HG03432 (cell line): ENCODE results near the gene TACC3.
A peak's percentile ranks its signal among the peaks of the same experiment; 100 is the strongest.

Source experiments
- ATAC-seq: cut with Tn5 transposase; IDR thresholded peaks from one replicate; pipeline ENCODE4 v1.9.1; 2021; ENCODE audit warnings: mild to moderate bottlenecking, moderate library complexity; ENCODE audit not compliant: unreplicated experiment

TACC3 gene

GRCh38 chr4:1721666-1722550 lies 587 bp downstream of the TACC3 start:
- peak; percentile 8 for ATAC-seq

- no peak for ATAC-seq
These were observed 1.3 kb downstream of the TACC3 start for GRCh38 chr4:1722551-1723118.

GRCh38 chr4:1723131-1723801 lies 1.9 kb downstream of the TACC3 start:
- no peak for ATAC-seq

- ATAC-seq: no peak
These were observed 4.2 kb downstream of the TACC3 start for GRCh38 chr4:1725521-1725920.

GRCh38 chr4:1726146-1726934 lies 5.0 kb downstream of the TACC3 start:
- ATAC-seq: no peak

DNA sequence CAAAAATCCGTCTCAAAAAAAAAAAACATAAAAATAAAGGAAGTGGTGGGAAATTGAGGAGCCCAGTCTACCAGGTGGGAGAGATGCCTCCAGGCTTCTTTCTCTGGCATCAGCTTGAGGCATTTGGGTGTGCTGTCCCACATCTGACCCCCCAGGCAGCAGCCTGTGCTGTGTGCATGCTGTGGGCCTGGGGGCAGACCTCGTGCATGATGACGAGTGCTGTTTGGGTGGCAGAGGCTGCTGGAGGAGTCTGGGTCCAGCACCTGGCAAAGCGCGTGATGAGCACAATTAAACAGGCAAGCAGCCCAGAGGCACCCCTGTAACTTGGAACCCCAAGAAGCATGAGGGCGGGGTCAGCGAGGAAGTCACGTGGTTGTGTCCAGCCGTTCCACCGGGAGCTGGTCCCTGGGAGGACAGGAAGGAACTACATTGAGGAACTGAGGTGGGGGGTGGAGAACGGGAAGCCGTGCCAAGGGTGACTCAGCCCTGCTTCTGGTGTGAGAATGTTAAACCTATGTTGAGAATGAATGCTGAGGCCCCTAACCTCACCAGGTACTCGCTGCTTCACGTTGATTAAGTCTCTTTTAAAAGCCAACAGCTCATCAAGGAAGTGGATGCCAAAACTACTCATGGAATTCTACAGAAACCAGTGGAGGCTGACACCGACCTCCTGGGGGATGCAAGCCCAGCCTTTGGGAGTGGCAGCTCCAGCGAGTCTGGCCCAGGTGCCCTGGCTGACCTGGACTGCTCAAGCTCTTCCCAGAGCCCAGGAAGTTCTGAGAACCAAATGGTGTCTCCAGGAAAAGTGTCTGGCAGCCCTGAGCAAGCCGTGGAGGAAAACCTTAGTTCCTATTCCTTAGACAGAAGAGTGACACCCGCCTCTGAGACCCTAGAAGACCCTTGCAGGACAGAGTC lies 6.1 kb downstream of the TACC3 start:
- ATAC-seq: no peak

DNA sequence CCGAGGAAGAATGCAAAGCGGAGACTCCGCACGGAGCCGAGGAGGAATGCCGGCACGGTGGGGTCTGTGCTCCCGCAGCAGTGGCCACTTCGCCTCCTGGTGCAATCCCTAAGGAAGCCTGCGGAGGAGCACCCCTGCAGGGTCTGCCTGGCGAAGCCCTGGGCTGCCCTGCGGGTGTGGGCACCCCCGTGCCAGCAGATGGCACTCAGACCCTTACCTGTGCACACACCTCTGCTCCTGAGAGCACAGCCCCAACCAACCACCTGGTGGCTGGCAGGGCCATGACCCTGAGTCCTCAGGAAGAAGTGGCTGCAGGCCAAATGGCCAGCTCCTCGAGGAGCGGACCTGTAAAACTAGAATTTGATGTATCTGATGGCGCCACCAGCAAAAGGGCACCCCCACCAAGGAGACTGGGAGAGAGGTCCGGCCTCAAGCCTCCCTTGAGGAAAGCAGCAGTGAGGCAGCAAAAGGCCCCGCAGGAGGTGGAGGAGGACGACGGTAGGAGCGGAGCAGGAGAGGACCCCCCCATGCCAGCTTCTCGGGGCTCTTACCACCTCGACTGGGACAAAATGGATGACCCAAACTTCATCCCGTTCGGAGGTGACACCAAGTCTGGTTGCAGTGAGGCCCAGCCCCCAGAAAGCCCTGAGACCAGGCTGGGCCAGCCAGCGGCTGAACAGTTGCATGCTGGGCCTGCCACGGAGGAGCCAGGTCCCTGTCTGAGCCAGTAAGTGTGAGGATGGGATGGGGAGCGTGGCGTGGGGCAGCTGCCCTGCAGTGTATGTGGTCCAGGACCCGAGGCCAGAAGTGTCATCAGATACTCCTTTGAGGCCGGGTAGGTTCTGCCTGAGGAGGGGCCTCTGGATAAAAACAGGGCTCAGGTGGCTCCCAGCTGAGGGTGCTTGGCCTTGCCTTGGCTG lies 7.0 kb downstream of the TACC3 start:
- no peak for ATAC-seq

GRCh38 chr4:1730532-1731135 lies 9.3 kb downstream of the TACC3 start:
- ATAC-seq: no peak

DNA sequence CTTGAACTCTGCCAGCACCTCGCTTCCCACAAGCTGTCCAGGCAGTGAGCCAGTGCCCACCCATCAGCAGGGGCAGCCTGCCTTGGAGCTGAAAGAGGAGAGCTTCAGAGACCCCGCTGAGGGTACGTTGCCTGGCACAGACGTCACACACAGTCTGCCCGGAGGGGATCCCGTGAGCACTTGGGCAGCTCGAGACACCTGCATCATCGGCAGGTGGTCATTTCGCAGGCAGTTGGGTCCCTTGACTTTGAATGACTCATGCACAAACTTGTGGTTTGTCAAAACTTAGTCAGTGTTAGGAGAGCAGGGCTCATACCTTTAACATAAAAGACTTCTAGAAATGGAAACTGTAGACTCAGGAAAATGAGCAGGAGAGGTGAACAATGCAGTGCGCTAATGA lies 9.9 kb downstream of the TACC3 start:
- no peak for ATAC-seq

DNA sequence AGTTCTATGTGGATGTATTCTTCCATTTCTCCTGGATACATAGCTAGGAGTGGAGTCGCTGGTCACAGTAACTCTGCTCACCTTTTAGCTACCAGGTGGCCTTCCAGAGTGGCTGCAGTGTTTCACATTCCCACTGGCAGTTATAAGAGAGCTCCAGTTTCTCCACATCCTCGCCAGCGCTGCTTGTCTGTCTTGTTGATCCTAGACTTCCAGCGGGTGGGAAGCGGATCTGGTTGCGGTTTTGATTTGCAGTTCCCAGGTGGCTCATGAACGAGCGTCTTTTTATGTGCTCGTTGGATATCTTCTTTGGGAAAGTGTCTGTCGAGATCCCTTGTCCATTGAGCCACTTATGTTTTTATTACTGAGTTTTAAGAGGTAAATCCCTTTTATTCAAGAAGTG lies 11.6 kb downstream of the TACC3 start:
- ATAC-seq: no peak

- ATAC-seq: no peak
These were observed 13.9 kb downstream of the TACC3 start for GRCh38 chr4:1735215-1735614.

GRCh38 chr4:1736812-1737211 lies 15.5 kb downstream of the TACC3 start:
- ATAC-seq: no peak

DNA sequence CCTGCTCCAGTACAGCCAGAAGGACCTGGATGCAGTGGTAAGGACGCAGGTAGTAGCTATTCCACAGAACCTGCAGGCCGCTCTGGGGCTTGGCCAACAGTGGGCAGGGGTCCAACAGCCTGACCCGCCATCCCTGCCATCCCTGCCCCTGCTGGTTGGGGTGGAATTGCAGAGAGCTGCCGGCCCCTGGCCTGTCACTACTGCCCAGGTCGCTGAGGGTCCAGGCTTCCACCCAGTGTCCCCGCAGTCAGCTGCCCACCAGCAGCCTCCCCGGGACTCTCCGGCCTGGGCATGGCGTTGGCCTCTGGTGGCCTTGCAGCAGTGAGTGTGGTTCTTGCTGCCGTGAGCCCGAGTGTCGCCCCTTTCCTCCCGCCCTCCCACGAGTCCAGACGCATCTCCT lies 16.3 kb downstream of the TACC3 start:
- no peak for ATAC-seq

- no peak for ATAC-seq
These were observed 17.1 kb downstream of the TACC3 start for GRCh38 chr4:1738410-1738809.

GRCh38 chr4:1739358-1739757 lies 18.0 kb downstream of the TACC3 start:
- ATAC-seq: no peak

DNA sequence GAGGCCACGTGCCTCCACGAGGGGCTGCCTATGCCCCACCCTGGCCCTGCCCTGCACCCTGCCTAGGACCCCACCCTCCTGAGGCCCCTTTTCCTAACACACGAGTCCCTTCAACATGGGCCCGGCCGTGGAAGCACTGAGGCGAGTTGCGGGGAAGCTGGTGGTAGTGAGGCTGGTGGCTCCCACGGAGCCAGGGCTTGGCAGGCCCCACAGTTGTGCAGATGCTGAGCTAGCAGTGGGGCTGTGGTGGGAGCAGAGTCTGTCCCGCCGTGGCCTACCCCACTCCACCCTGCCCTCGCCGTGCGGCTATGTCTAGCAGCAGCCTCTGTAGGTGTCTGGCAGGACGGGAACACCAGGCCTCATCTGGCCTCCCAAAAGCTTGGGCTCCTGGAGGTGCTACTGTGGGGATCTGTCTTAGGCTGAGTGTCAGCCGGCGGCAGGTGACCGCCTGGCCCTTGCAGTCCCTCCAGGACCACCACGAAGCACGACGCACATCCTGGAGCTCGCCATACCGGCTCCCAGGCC lies 18.8 kb downstream of the TACC3 start:
- ATAC-seq: no peak

GRCh38 chr4:1741208-1741607 lies 19.9 kb downstream of the TACC3 start:
- ATAC-seq: no peak

DNA sequence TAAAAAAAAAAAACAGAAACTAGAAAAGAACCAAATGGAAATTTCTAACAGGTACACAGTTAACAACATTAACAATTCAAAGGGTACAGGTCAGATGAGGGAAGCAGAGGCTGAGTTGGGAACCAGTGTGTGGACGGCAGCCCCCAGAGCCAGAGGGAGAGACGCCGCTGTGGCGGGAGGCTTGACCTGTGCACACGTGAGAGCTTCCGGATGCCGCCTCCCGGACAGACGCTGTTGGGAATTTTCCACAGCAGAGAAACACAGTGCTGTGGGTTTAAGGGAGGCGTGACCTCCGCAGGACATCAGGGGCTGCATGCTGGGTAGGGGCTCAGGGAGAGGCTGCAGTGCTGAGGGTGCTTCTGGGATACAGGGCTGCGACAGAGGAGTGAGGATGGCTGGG lies 22.2 kb downstream of the TACC3 start:
- ATAC-seq: no peak
